Naive thymus-derived CD8-positive, alpha-beta T cell (primary cell): Measurements from ENCODE around the gene PDSS2. TPM values are rescaled to one million over a fixed set of nuclear protein-coding genes. Genes with fewer than 3 reads are reported as not detected.

Experiments used
- ATAC-seq, 2 donors: fragments of 150-1000 bp; cut with Tn5 transposase in 1 of 2; sonication (Bioruptor Pico), chemical (Tn5 transposase) in 1 of 2; 1 replicate in 1 of 2; 2 replicates in 1 of 2; pipeline ENCODE4 v1.10.0; 2021; ENCODE audit warnings: mild to moderate bottlenecking in 2 of 2, moderate library complexity in 2 of 2
- POLR2A ChIA-PET: fragments of 350-600 bp; sonication (Branson Sonifier 250); formaldehyde crosslinking; loops from one replicate; lab custom pipeline; 2021; ENCODE audit warnings: antibody characterized with exemption; lab: Charles Lee
- DNase-seq, 10 donors: peaks; one replicate each; pipeline versions ENCODE4 v3.0.0 to v3.0.0-alpha.2; 2020 to 2022
- H3K27ac Mint-ChIP-seq, 10 donors: one replicate each; pipeline ENCODE4 v1.8.0; 2020 to 2022; ENCODE audit warnings: mild to moderate bottlenecking in 10 of 10, mixed read lengths in 10 of 10, moderate library complexity in 4 of 10, inconsistent platforms in 1 of 10
- H3K27me3 Mint-ChIP-seq, 5 donors: one replicate each; pipeline ENCODE4 v1.8.0; 2021 to 2022; ENCODE audit warnings: mixed read lengths in 5 of 5
- H3K36me3 Mint-ChIP-seq, 3 donors: one replicate each; pipeline ENCODE4 v1.8.0; 2020 to 2022; ENCODE audit warnings: mixed read lengths in 3 of 3, mild to moderate bottlenecking in 2 of 3, inconsistent platforms in 1 of 3
- H3K4me1 Mint-ChIP-seq, 4 donors: one replicate each; pipeline ENCODE4 v1.8.0; 2021 to 2022; ENCODE audit warnings: mixed read lengths in 4 of 4
- H3K4me3 Mint-ChIP-seq, 10 donors: one replicate each; pipeline ENCODE4 v1.8.0; 2020 to 2022; ENCODE audit warnings: mild to moderate bottlenecking in 10 of 10, mixed read lengths in 10 of 10, moderate library complexity in 6 of 10, inconsistent platforms in 1 of 10
- H3K9me3 Mint-ChIP-seq, 9 donors: one replicate each; pipeline ENCODE4 v1.8.0; 2020 to 2022; ENCODE audit warnings: mixed read lengths in 9 of 9, mild to moderate bottlenecking in 3 of 9, inconsistent platforms in 1 of 9, moderate library complexity in 1 of 9
- polyA plus RNA-seq, 3 donors: library from polyadenylated mRNA; unstranded; fragments of 300-500 nt; fragmentation: Illumina TruSeq; gene quantifications; one replicate each; pipeline ENCODE4 v1.2.3, GENCODE V29; 2021
- total RNA-seq, 8 experiments: library from RNA in 2 of 8; stranded (reverse) in 2 of 8; gene quantifications; one replicate each; pipeline ENCODE4 v1.2.3 and lab custom pipeline; 2021 to 2026

Gene PDSS2
- total and polyA plus RNA-seq, 5 experiments from 2014 or later = 11.1 to 16.6 (median 13.9) TPM

GRCh38 chr6:107348224-107348623, 111.1 kb downstream of the PDSS2 start:
- no peaks in the 10 kb centered on the region for H3K9me3 Mint-ChIP-seq
- no peak for ATAC-seq
- H3K27ac Mint-ChIP-seq = no peak overlapping the region
- peaks cover 0 to 5% (median 0%) of the 10 kb centered on the region in 4 donors for H3K4me1 Mint-ChIP-seq
- no peak for DNase-seq
- no peak overlapping the region for H3K4me3 Mint-ChIP-seq
- no peaks in the 10 kb centered on the region for H3K27me3 Mint-ChIP-seq
- peaks cover 0 to 7% (median 0%) of the 10 kb centered on the region in 3 donors for H3K36me3 Mint-ChIP-seq
- POLR2A ChIA-PET = no interaction called here

GRCh38 chr6:107345393-107345792, 114.0 kb downstream of the PDSS2 start:
- no peak for ATAC-seq

GRCh38 chr6:107344981-107345380, 114.4 kb downstream of the PDSS2 start:
- no peak for ATAC-seq
- peaks cover 0 to 5% (median under 1%) of the 10 kb centered on the region in 4 donors for H3K4me1 Mint-ChIP-seq
- no peak overlapping the region for H3K27ac Mint-ChIP-seq
- POLR2A ChIA-PET = no interaction called here
- no peak overlapping the region for H3K4me3 Mint-ChIP-seq
- H3K36me3 Mint-ChIP-seq = peaks cover 0 to 5% (median 0%) of the 10 kb centered on the region in 3 donors
- DNase-seq = no peak
- H3K9me3 Mint-ChIP-seq = no peaks in the 10 kb centered on the region
- no peaks in the 10 kb centered on the region for H3K27me3 Mint-ChIP-seq

More at GRCh38 chr6:107345393-107345792, 114.0 kb downstream of the PDSS2 start:
- H3K27me3 Mint-ChIP-seq = no peaks in the 10 kb centered on the region
- peaks cover 0 to 7% (median 0%) of the 10 kb centered on the region in 3 donors for H3K36me3 Mint-ChIP-seq
- H3K9me3 Mint-ChIP-seq = no peaks in the 10 kb centered on the region
- H3K4me1 Mint-ChIP-seq = peaks cover 0 to 5% (median under 1%) of the 10 kb centered on the region in 4 donors
- H3K27ac Mint-ChIP-seq = no peak overlapping the region
- H3K4me3 Mint-ChIP-seq = no peak overlapping the region
- POLR2A ChIA-PET = no interaction called here
- no peak for DNase-seq

- ATAC-seq (no peak), DNase-seq (no peak)
- H3K36me3 Mint-ChIP-seq = no peaks in the 10 kb centered on the region
- peak overlapping the region in 1 of 10 donors; percentile 26 for H3K27ac Mint-ChIP-seq
- H3K27me3 Mint-ChIP-seq = no peaks in the 10 kb centered on the region
- no peaks in the 10 kb centered on the region for H3K9me3 Mint-ChIP-seq
- no peak overlapping the region for H3K4me3 Mint-ChIP-seq
- POLR2A ChIA-PET = no interaction called here
- H3K4me1 Mint-ChIP-seq = peaks cover 0 to 5% (median under 1%) of the 10 kb centered on the region in 4 donors
Measured at GRCh38 chr6:107344383-107344782, 115.0 kb downstream of the PDSS2 start.

GRCh38 chr6:107342144-107342543, 117.2 kb downstream of the PDSS2 start:
- ATAC-seq (no peak), DNase-seq (no peak)
- H3K4me3 Mint-ChIP-seq = no peak overlapping the region
- H3K9me3 Mint-ChIP-seq = no peaks in the 10 kb centered on the region
- H3K27ac Mint-ChIP-seq = no peak overlapping the region
- H3K4me1 Mint-ChIP-seq = peaks cover 0 to 5% (median 2%) of the 10 kb centered on the region in 4 donors
- POLR2A ChIA-PET = no interaction called here
- H3K36me3 Mint-ChIP-seq = no peaks in the 10 kb centered on the region
- no peaks in the 10 kb centered on the region for H3K27me3 Mint-ChIP-seq

GRCh38 chr6:107340881-107341280, 118.5 kb downstream of the PDSS2 start:
- Mint-ChIP-seq H3K27ac (no peak overlapping the region), H3K4me1 (peaks cover 0 to 5% (median 2%) of the 10 kb centered on the region in 4 donors), H3K36me3 (no peaks in the 10 kb centered on the region), H3K4me3 (no peak overlapping the region), H3K27me3 (no peaks in the 10 kb centered on the region), H3K9me3 (no peaks in the 10 kb centered on the region)
- no peak for DNase-seq
- ATAC-seq = no peak
- POLR2A ChIA-PET = no interaction called here

- POLR2A ChIA-PET = interaction anchor here (0.7 kb wide), 1 partner anchor 87 kb away, joined by 3 read pairs; no protein-coding TSS in a partner anchor
- Mint-ChIP-seq H3K4me1 (peaks cover 0 to 3% (median under 1%) of the 10 kb centered on the region in 4 donors), H3K9me3 (peaks cover 0 to 1% (median 0%) of the 10 kb centered on the region in 9 donors), H3K4me3 (no peak overlapping the region), H3K27ac (no peak overlapping the region), H3K36me3 (peaks cover 4 to 18% (median 9%) of the 10 kb centered on the region in 3 donors), H3K27me3 (no peaks in the 10 kb centered on the region)
- DNase-seq (no peak), ATAC-seq (no peak)
Measured at GRCh38 chr6:107337191-107337741, 122.1 kb downstream of the PDSS2 start.

- Mint-ChIP-seq H3K27me3 (no peaks in the 10 kb centered on the region), H3K36me3 (peaks cover 4 to 31% (median 9%) of the 10 kb centered on the region in 3 donors), H3K27ac (no peak overlapping the region), H3K4me3 (no peak overlapping the region), H3K9me3 (peaks cover 0 to 1% (median 0%) of the 10 kb centered on the region in 9 donors), H3K4me1 (peaks cover 4 to 20% (median 13%) of the 10 kb centered on the region in 4 donors)
- POLR2A ChIA-PET = no interaction called here
- no peak for ATAC-seq
- DNase-seq = no peak
Measured at GRCh38 chr6:107334026-107334425, 125.3 kb downstream of the PDSS2 start.

GRCh38 chr6:107333491-107333890, 125.9 kb downstream of the PDSS2 start:
- peaks cover 4 to 34% (median 9%) of the 10 kb centered on the region in 3 donors for H3K36me3 Mint-ChIP-seq
- ATAC-seq = no peak
- no peak for DNase-seq
- H3K27ac Mint-ChIP-seq = no peak overlapping the region
- POLR2A ChIA-PET = no interaction called here
- H3K27me3 Mint-ChIP-seq = no peaks in the 10 kb centered on the region
- H3K4me1 Mint-ChIP-seq = peaks cover 4 to 24% (median 13%) of the 10 kb centered on the region in 4 donors
- peaks cover 0 to 1% (median 0%) of the 10 kb centered on the region in 9 donors for H3K9me3 Mint-ChIP-seq
- H3K4me3 Mint-ChIP-seq = no peak overlapping the region

- no peak overlapping the region for H3K27ac Mint-ChIP-seq
- H3K9me3 Mint-ChIP-seq = peaks cover 0 to 1% (median 0%) of the 10 kb centered on the region in 9 donors
- ATAC-seq (no peak), DNase-seq (no peak)
- H3K27me3 Mint-ChIP-seq = no peaks in the 10 kb centered on the region
- POLR2A ChIA-PET = no interaction called here
- H3K36me3 Mint-ChIP-seq = peaks cover 4 to 38% (median 12%) of the 10 kb centered on the region in 3 donors
- peaks cover 4 to 24% (median 12%) of the 10 kb centered on the region in 4 donors for H3K4me1 Mint-ChIP-seq
- H3K4me3 Mint-ChIP-seq = no peak overlapping the region
Measured at GRCh38 chr6:107331409-107332386, 127.7 kb downstream of the PDSS2 start.

GRCh38 chr6:107330168-107330567, 129.2 kb downstream of the PDSS2 start:
- Mint-ChIP-seq H3K36me3 (peaks cover 4 to 38% (median 14%) of the 10 kb centered on the region in 3 donors), H3K4me1 (peaks cover 4 to 24% (median 12%) of the 10 kb centered on the region in 4 donors), H3K27ac (peak overlapping the region in 9 of 10 donors; percentile 1 to 84 (median 51)), H3K27me3 (no peaks in the 10 kb centered on the region), H3K9me3 (peaks cover 0 to 1% (median 0%) of the 10 kb centered on the region in 9 donors), H3K4me3 (peak overlapping the region in 5 of 10 donors; percentile 4 to 59 (median 48))
- peak; percentile 42 to 70 for ATAC-seq
- peak in 2 of 10 donors; percentile 1 to 19 for DNase-seq
- POLR2A ChIA-PET = no interaction called here

GRCh38 chr6:107329063-107329860, 130.1 kb downstream of the PDSS2 start:
- POLR2A ChIA-PET = no interaction called here
- Mint-ChIP-seq H3K27me3 (no peaks in the 10 kb centered on the region), H3K4me1 (peaks cover 4 to 24% (median 12%) of the 10 kb centered on the region in 4 donors), H3K4me3 (no peak overlapping the region), H3K27ac (peak overlapping the region in 1 of 10 donors; percentile 25), H3K36me3 (peaks cover 4 to 37% (median 11%) of the 10 kb centered on the region in 3 donors), H3K9me3 (no peaks in the 10 kb centered on the region)
- ATAC-seq (no peak), DNase-seq (no peak)
